Endometrial microvascular endothelial cells (primary cell): Measurements from ENCODE around the gene BTAF1. TPM values are rescaled to one million over a fixed set of nuclear protein-coding genes. Genes with fewer than 3 reads are reported as not detected.

Experiments
- in situ Hi-C: cut with HindIII; loops from 2 replicates; pipeline ENCODE4 v1.10.0; 2017; ENCODE audit warnings: low sequenced_read_pairs, low pct_unique_long_range_greater_than_20kb; ENCODE audit errors: inconsistent ontology term
- total RNA-seq: library from RNA; depleted of rRNA; stranded (reverse); fragments of >200 nt; gene quantifications from one replicate; pipeline ENCODE4 v1.2.3, GENCODE V29; 2015; ENCODE audit errors: inconsistent ontology term

The BTAF1 gene
- total RNA-seq, 1 donor from 2014 or later = 25.4 TPM

DNA sequence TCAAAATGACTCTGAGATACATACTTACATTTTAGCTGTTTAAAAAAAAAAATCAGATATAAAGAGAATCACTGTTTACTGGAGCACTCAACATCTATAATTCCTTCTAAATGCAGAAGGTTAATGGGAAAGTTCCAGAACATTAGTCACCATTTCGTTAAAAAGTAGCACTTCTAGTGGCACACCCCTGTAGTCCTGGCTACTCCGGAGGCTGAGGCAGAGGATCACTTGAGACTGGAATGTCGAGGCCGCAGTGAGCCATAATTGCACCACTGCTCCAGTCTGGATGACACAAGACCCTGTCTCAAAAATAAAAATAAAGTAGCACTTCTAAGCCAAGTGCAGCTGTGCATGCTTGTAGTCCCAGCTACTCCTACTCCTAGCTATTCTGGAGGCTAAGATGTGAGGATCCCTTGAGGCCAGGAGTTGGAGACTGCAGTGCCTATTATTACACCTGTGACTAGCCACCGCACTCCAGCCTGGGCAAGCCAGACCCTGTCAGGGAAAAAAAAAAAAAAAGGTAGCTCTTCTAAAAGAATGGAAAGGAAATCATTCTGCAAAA is 16.5 kb upstream of the BTAF1 start:
- in situ Hi-C loops = no loop called here

DNA sequence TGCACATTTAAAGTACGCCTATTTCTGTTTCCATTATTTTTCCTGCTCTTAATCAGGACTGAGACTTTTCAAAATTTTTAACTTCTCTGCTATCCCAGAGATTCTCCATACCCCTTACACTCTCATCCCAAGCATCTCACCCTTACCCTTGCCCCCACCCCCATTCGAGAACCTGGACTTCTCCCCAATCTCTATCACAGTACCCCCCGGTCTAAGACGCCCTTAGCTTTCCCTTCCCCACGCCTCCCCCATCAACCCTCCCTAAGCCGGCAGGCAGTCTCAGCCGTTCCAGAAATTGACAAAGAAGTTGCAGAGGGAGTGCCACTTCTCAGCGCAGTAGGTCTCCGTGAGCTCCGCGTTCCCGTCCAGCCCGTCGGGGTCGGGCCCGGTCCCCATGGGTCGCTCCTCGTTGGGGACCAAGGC is 15.6 kb upstream of the BTAF1 start:
- in situ Hi-C loops = no loop called here

DNA sequence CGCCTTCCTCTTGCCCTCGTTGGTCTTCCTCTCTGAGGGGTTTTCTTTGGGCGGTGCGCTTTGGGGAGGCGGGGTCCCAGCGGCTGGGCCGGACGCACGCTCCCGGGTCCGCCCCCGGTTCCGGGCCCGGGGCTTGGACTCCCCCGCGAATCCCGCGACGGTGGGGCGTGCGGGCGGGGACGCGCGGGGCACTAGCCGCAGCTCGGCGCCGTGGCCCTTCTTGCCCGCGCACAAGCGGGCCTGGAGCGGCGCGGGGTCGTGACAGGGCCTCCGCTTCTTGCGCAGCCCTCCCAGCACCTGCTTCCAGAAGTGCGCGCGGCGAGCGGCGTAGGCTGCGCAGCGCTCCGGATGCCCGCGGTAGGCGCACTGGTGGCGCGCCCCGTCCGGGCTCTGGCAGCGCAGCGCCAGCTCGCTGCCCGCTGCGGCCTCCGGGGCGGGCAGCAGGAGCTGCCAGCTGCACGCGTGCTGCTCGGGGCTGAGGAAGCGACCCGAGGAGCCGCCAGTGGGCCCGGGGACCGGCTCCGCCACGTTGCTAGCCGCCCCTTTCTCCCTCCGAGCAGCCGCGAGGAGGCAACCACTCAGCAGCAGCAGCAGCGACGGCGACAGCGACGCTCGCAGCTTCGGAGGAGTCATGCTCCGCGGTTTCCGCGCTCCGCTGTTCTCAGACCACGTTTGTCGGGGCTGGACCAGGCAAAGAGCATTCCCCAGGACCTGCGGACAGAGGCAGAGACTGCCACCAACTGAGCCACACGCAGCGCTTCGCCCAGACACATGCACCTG is 15.0 kb upstream of the BTAF1 start:
- in situ Hi-C loops = no loop called here

DNA sequence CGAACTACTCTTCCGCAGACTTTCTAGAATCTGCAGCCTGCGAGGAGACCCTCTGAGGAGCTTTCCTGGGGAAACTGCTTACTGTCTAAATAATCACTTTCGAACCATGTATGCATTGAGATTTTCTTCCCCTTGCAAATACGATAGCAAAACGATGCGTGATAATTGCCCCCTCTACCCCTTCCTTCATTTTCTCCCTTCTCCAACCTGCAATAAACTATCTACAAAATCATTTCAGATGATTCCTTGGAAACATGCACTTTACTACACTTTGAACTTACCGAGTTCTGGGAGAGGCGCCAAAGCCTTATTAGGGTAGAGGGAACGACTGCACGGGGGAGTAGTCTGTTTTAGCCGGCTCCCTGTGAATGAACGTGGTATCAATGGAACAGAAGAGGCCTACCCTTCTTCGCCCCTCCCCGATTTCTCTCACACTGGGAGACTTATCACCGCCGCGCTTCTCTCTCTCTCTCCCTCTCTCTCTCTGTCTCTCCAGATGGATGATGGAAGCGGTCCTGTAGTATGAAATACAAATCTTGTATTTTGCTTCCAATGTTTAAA is 14.4 kb upstream of the BTAF1 start, which contains the start of gene FGFBP3:
Gene FGFBP3 (minus strand): TSS at position 370 of the 561 bp plus-strand sequence. CDS start 517 bp downstream, outside the sequence.
- in situ Hi-C loops = no loop called here

DNA sequence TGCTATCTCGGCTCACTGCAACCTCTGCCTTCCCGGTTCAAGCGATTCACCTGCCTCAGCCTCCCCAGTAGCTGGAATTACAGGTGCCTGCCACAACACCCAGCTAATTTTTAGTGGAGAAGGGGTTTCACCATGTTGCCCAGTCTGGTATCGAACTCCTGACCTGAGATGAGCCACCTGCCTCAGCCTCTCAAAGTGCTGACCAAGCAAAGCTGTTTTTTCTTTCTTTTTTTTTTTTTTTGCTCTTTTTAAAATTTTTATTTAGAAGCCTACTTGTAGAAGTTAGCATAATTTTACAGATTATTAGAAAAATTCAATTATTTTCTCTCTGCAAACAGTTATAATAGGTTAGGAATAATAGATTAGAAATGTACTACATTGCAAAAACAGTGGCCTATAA is 13.1 kb upstream of the BTAF1 start:
- in situ Hi-C loops = no loop called here

DNA sequence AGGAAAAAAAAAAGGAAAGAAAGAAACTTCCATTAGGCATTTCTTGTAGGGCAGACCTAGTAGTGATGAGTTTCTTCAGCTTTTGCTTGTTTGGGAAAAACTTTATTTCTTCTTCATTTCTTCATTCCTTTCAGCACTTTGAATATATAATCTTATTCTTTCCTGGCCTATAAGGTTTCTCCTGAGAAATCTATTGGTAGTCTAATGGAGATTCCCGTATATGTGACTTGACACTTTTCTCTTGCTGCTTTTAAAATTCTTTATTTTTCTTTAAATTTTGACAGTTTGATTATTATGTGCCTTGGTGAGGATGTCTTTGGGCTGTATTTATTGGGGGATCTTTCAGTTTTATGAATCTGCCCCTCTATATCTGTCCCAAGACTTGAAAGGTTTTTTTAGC is 3.9 kb upstream of the BTAF1 start:
- in situ Hi-C loops = no loop called here

DNA sequence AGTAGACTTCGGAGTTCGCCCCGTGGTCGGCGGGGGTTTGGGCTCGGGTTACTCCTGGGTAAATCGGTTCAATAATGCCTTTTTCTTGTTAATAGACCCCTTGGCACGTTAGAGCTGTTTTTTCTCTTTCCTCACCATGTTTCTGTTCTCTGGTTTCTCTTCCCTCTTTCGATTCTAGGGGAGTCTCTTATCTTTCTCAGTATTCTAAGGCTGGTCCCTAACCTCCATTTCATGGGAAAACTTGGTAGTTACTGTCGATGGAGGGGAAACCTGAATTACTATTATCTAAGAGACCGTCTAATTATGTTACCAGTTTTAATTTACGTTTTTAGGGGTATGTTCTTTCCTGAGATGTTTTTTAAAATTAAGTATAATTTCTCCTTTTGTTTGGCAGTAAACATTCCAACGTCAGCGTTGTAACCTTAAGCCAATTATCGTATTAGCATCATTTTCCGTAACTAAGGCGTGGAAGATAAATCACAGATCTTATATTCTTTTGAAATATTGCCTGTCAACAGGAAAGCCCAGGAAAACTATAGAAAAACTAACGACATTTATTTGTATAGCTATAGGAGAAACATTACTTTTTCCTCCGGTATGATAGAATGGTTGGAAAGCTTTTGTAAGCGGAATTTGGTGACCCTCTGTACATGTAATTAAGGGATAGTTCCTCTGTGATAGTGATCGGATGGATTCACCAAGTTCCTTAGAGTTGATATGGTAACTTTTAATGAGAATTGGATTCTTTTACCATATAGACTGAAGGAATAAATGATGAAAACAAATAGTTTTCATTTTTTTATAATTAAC is 847 bp downstream of the BTAF1 start:
- in situ Hi-C loops = no loop called here

DNA sequence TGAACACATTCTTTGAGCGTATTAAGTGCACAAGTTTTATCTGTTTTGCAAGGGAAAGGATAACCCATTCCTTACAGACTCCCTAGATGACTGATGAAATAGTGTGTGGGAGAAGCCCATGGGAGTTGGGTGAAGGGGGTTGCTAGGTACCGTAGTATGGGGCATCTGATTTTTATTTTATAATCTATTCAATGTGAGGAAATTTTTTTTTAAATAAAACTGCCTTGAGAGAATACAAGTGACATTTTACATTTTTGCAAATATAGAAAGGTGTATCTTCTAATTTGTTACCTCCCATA is 1.4 kb downstream of the BTAF1 start:
- in situ Hi-C loops = no loop called here

DNA sequence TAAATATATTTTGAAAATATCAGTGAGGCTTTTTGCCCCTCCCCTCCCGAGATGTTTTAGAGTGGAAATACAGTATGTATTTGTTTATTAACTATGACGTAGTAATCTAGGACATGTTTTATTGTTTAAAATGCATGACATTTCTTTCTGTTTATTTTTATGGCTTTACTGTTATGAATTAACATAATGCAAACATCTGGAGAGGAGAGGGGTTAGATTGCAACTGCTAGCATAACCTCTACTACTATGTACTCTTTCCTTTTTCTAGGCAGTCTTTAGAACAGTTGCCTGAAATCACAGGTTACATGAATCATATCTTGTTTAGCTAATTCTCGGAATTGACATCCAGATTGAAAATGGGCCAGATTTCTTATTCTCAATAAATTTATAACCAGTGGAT is 7.4 kb downstream of the BTAF1 start:
- in situ Hi-C loops = no loop called here

DNA sequence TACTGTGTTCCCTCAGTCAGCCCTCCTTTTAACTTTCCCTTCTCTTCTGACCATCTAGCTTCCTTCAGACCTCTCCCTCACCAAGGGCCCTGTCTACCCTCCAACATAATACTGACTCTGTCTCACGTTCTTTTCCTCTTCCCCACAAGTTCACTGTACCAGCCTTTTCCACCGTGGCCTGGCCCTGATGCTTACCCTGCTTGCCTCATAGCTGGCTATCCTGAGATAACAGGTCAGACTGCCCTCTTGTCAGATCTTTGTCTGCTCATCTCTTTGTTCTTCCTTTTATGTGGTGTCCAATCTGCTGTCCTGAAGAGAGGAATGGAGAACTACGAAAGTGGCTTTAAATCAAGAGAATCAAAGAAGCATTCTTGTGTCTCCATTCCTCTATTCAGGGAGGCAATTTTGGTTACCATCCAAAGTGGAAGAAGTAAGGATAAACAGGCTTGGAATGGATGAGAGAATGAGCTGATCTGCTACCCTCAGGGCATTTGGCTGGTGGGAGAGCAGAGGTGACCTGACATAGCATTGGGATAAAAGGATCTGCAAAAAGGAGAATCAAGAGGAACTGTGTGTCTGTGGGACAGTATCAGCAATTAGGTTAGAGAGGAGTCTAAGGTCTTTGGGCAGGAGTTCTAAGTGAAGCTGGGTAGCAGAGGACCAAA is 8.1 kb downstream of the BTAF1 start:
- in situ Hi-C loops = no loop called here

DNA sequence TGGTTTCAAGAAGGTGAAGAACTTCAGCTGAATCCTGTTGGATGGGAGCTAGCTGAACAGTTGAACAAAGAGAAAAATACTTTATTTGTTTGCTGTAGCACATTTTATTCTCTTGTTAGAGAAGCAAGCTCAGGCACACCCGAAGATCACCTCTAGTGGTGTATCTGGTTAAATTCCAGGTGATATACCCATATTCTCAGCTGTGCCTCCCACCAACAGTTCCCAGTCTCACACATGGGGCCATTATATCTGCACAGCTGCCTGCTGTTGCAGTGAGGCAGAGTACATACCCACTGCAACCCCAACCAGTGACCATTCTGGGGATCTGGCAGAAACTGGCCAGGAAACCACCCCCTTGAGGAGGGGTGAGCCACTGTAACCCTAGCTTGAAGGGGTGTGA is 9.2 kb downstream of the BTAF1 start:
- in situ Hi-C loops = no loop called here

DNA sequence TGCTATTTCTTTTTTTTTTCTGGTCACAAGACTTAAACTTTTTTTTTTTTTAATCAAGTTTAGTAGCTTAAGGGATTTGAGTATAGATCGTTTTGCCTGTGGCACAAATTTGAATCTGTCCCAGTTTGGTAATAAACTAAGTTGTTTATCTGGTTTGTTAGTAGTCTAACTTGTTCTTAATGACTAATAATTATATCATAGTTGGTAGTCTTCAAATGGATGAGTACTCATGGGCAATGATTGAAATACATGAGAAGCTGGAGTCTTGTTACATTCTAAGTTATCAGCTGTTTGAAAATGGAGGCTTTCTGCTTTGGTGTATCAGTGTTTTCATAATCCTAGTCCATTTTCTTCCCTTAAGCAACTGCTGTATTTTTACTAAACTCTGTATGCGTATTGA is 12.3 kb downstream of the BTAF1 start:
- in situ Hi-C loops = no loop called here

DNA sequence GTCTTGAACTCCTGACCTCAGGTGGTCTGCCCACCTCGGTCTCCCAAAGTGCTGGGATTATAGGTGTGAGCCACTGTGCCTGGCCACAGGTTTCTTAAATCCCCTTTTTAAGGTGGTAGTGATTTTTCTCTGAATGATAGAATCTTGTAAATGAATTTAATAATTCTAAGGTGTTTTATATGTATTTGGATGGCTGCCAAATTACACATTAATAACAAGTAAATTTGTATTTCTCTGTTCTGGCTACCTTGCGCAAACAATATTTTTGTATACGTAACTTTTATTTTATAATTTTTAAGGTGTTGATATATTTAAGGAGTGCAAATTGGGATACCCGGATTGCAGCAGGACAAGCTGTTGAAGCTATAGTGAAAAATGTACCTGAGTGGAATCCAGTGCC is 16.1 kb downstream of the BTAF1 start:
- in situ Hi-C loops = no loop called here

DNA sequence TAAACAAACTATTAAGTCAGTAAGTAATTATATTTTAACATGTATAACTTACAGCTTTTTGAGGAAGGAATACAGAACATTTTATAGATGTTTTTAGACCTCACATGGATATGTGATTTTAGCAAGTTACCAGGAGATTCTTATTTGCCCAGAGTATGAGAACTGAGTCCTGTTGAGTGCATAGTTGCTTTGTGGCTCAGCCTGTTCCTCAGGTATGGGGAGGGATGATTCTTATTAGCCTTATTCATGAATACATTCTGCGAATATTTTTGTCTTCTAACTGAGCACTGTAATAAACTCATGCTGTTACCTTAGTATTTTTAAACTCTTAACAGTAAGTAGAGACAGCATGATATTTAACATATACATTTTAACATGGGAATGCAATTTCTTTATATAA is 17.9 kb downstream of the BTAF1 start:
- in situ Hi-C loops = no loop called here

DNA sequence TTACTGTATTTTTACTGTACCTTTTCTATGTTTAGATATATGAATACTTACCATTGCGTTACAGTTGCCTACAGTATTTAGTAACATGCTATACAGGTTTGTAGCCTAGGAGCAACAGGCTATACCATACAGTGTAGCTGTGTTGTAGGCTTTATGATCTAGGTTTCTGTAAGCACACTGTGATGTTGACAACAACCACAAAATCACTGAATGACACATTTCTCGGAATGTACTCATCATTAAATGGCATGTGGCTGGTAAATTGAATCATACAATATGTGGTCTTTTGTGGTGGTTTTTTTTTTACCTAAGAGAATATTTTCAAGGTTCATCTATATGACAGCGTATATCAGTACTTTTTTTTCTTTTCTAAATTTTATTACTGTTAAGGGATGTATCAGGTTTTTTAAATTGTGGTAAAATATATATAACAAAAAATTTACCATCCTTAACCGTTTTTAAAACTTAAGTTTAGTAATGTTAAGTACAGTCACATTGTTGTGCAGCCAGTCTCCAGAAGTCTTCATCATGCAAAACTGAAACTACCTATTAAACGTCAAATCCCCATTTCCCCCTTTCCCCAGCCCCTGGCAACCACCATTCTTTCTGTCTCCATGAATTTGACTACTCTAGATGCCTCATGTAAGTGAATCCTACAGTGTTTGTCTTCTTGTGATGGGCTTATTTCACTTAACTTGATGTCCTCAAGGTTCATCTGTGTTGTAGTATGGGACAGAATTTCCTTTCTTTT is 21.5 kb downstream of the BTAF1 start:
- in situ Hi-C loops = no loop called here

DNA sequence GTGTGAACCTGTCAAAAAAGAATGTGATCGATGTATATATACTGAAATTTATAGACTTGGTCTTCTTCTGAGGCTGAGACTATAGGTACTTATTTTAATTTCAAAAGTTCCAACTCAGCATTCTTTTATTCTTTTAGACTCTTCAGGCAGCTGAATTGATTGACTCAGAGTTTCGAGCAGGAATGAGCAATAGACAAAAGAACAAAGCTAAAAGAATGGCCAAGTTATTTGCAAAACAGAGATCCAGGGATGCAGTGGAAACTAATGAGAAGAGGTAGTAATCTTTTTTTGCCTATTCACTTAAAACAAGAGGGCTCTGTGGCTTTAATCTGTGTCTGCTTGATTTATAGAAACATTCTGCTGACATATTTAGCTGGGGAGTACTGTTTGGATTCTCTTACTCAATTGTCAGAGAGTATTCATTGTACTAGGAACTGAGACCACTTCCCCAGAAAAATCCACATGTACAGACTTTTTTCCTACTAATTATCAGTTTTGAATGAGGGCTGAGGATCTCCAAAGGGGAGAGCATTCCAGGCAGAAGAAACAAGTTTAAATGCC is 30.1 kb downstream of the BTAF1 start:
- in situ Hi-C loops = no loop called here

DNA sequence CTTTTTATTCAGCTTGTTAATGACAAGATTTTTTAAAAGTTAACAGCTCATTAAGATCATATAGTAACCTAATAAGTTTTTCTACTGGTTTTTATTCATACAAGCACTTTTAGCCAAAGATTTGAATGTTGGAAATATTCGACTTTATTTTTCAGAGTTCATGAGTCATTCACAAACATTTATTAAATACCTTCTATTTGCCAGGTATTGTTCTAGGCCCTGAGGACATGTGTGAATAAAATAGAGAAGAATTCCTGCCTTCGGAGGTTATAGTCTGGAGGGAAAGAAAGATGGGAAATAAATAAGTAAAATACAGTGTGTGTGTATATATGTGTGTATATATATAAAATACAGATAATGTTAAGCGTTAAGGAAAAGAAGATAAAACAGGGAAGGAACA is 31.5 kb downstream of the BTAF1 start:
- in situ Hi-C loops = no loop called here

DNA sequence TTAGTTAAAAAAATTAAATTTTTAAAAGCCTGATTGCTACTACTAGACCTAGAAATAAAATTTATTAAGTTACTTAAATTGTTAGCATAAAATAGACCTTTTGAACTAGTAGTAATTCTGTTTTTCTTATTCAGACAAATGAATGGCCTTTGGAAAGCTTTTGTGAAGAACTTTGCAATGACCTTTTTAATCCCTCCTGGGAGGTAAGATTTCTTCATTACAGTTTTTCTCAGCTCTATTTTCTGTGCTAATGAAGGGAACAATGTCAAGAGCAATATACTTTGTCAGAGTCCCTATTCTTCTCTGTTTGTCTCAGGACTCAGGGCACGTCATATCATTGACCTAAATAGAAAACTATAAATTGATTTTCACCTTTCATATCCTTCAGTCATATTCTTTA is 33.5 kb downstream of the BTAF1 start:
- in situ Hi-C loops = no loop called here
